T-cell (primary cell): ENCODE measurements around the gene AGBL3. TPM values are rescaled to one million over a fixed set of nuclear protein-coding genes. Genes with fewer than 3 reads are reported as not detected.
A peak's percentile ranks its signal among the peaks of the same experiment; 100 is the strongest.

Experiments
- ATAC-seq, 4 experiments: fragments of 200-7000 bp in 3 of 4; fragments of 150-1000 bp in 1 of 4; cut with Tn5 transposase; replicated peaks in 1 of 4; 1 replicate in 3 of 4; 2 replicates in 1 of 4; pipeline ENCODE4 v1.10.0; 2021; ENCODE audit warnings: moderate library complexity in 3 of 4, mild to moderate bottlenecking in 2 of 4, moderate number of reproducible peaks in 1 of 4
- CTCF ChIA-PET, 2 donors: fragments of 300-600 bp; sonication (Branson Sonifier 250); formaldehyde crosslinking; loops; one replicate each; lab custom pipeline; 2022; ENCODE audit warnings: antibody characterized with exemption in 2 of 2; lab: Charles Lee
- POLR2A ChIA-PET, 2 donors: fragments of 300-600 bp; sonication (Branson Sonifier 250); formaldehyde crosslinking; loops; one replicate each; lab custom pipeline; 2022; ENCODE audit warnings: antibody characterized with exemption in 2 of 2; lab: Charles Lee
- DNase-seq, 35 experiments: peaks; one replicate each; pipeline versions ENCODE4 v3.0.0 to v3.0.0-alpha.2; 2013 to 2023
- H3K27ac ChIP-seq: one replicate; pipeline ENCODE4 v1.5.1; 2013; ENCODE audit warnings: low read length
- H3K27me3 ChIP-seq, 2 experiments: replicated peaks in 1 of 2; 1 replicate in 1 of 2; 2 replicates in 1 of 2; pipeline versions ENCODE4 v1.6.1 to v1.7.0; 2013; ENCODE audit warnings: low read length in 1 of 2, mixed read lengths in 1 of 2; ENCODE audit not compliant: control insufficient read depth in 2 of 2, insufficient read depth in 2 of 2; ENCODE audit errors: extremely low read depth in 1 of 2
- H3K36me3 ChIP-seq, 2 donors: 1 replicate in 1 of 2; 2 replicates in 1 of 2; pipeline versions ENCODE4 v1.6.1 to v1.7.0; 2013; ENCODE audit warnings: low read length in 1 of 2; ENCODE audit not compliant: control insufficient read depth in 2 of 2, insufficient read depth in 1 of 2; ENCODE audit errors: extremely low read depth in 1 of 2
- H3K4me1 ChIP-seq, 2 experiments: 1 replicate in 1 of 2; 2 replicates in 1 of 2; pipeline versions ENCODE4 v1.6.1 to v1.7.0; 2013; ENCODE audit warnings: low read length in 2 of 2, mixed read lengths in 1 of 2; ENCODE audit not compliant: insufficient read depth in 2 of 2, control insufficient read depth in 1 of 2; ENCODE audit errors: extremely low read depth in 1 of 2
- H3K4me3 ChIP-seq, 2 donors: 1 replicate in 1 of 2; 2 replicates in 1 of 2; pipeline versions ENCODE4 v1.5.1 to v1.7.0; 2013; ENCODE audit warnings: mild to moderate bottlenecking in 2 of 2, low read length in 1 of 2, moderate library complexity in 1 of 2; ENCODE audit not compliant: control insufficient read depth in 1 of 2; ENCODE audit errors: extremely low read depth in 1 of 2
- H3K9me3 ChIP-seq: 2 replicates; pipeline ENCODE4 v1.7.0; 2013
- H3K27ac Mint-ChIP-seq, 2 donors: one replicate each; pipeline ENCODE4 v1.8.0; 2020 to 2021; ENCODE audit warnings: mild to moderate bottlenecking in 2 of 2, mixed read lengths in 2 of 2
- H3K27me3 Mint-ChIP-seq, 2 donors: one replicate each; pipeline ENCODE4 v1.8.0; 2021 to 2022; ENCODE audit warnings: mixed read lengths in 2 of 2
- H3K36me3 Mint-ChIP-seq: one replicate; pipeline ENCODE4 v1.8.0; 2021; ENCODE audit warnings: mixed read lengths
- H3K4me1 Mint-ChIP-seq, 3 donors: one replicate each; pipeline ENCODE4 v1.8.0; 2020 to 2022; ENCODE audit warnings: mixed read lengths in 3 of 3, mild to moderate bottlenecking in 1 of 3
- H3K4me3 Mint-ChIP-seq, 3 donors: one replicate each; pipeline ENCODE4 v1.8.0; 2020 to 2022; ENCODE audit warnings: mild to moderate bottlenecking in 3 of 3, mixed read lengths in 3 of 3, moderate library complexity in 3 of 3
- H3K9me3 Mint-ChIP-seq, 3 donors: one replicate each; pipeline ENCODE4 v1.8.0; 2020 to 2022; ENCODE audit warnings: mixed read lengths in 3 of 3
- WGBS: methylation state at CpG from one replicate; pipeline ENCODE4 v1.1.5; 2013; ENCODE audit warnings: missing lambda C conversion rate; ENCODE audit not compliant: insufficient coverage; 5-methylcytosine and 5-hydroxymethylcytosine counted together
- total RNA-seq, 35 experiments: library from RNA in 6 of 35; stranded (reverse) in 6 of 35; fragments of 120-200 nt in 1 of 35; gene quantifications; one replicate each; pipeline versions ENCODE4 v1.2.1 to v1.2.4 and lab custom pipeline; 2013 to 2026

The AGBL3 gene
- total RNA-seq, 5 donors from 2014 or later (not counting 1 experiment from before 2014, with no cell fraction given), result 2.5 to 6.7 (median 3.5) TPM

GRCh38 chr7:135154734-135155133 lies 168.4 kb downstream of the AGBL3 start:
- peaks cover 70 to 89% (median 89%) of the 10 kb centered on the region in 3 donors for H3K4me1 Mint-ChIP-seq
- H3K9me3 Mint-ChIP-seq, result peaks cover 24 to 39% (median 37%) of the 10 kb centered on the region in 3 donors
- peaks cover 75% of the 10 kb centered on the region for H3K36me3 Mint-ChIP-seq
- H3K27ac Mint-ChIP-seq, result no peak overlapping the region
- H3K36me3 ChIP-seq, result peaks cover 0 to 16% of the 10 kb centered on the region in 2 donors
- POLR2A ChIA-PET, result no interaction called here
- H3K4me3 Mint-ChIP-seq, result no peak overlapping the region
- no peak overlapping the region for H3K4me3 ChIP-seq
- no peak for ATAC-seq
- no peaks in the 10 kb centered on the region for H3K27me3 ChIP-seq
- no peak overlapping the region for H3K27ac ChIP-seq
- no peak for DNase-seq
- CTCF ChIA-PET, result no interaction called here
- no peaks in the 10 kb centered on the region for H3K27me3 Mint-ChIP-seq
- WGBS, result no CpG with 5 or more reads among the region's 1 CpG
- H3K9me3 ChIP-seq, result peaks cover 3% of the 10 kb centered on the region
- H3K4me1 ChIP-seq, result peaks cover 2 to 34% of the 10 kb centered on the region in 2 experiments

- no peak overlapping the region for H3K4me3 ChIP-seq
- Mint-ChIP-seq H3K9me3 (peaks cover 24 to 39% (median 37%) of the 10 kb centered on the region in 3 donors), H3K4me3 (peak overlapping the region in 1 of 3 donors; percentile 10), H3K27me3 (no peaks in the 10 kb centered on the region), H3K4me1 (peaks cover 72 to 89% (median 89%) of the 10 kb centered on the region in 3 donors), H3K36me3 (peaks cover 84% of the 10 kb centered on the region), H3K27ac (no peak overlapping the region)
- peaks cover 3% of the 10 kb centered on the region for H3K9me3 ChIP-seq
- H3K27me3 ChIP-seq, result no peaks in the 10 kb centered on the region
- ATAC-seq (no peak), DNase-seq (no peak)
- ChIA-PET CTCF (interaction anchor here in 1 of 2 donors (1.2 to 1.3 kb wide), 2 partner anchors 13 to 170 kb away, joined by 3 to 5 read pairs; partner anchors contain the start of gene AGBL3), POLR2A (no interaction called here)
- no CpG with 5 or more reads among the region's 1 CpG for WGBS
- peaks cover 2 to 34% of the 10 kb centered on the region in 2 experiments for H3K4me1 ChIP-seq
- H3K36me3 ChIP-seq, result peaks cover 0 to 16% of the 10 kb centered on the region in 2 donors
- no peak overlapping the region for H3K27ac ChIP-seq
Observed at GRCh38 chr7:135156290-135156689, 170.0 kb downstream of the AGBL3 start.

GRCh38 chr7:135158141-135158655 lies 171.9 kb downstream of the AGBL3 start:
- Mint-ChIP-seq H3K4me3 (no peak overlapping the region), H3K9me3 (peaks cover 28 to 42% (median 39%) of the 10 kb centered on the region in 3 donors), H3K4me1 (peaks cover 71 to 90% (median 83%) of the 10 kb centered on the region in 3 donors), H3K27me3 (no peaks in the 10 kb centered on the region), H3K36me3 (peaks cover 83% of the 10 kb centered on the region), H3K27ac (peak overlapping the region; percentile 61 to 68)
- ChIA-PET CTCF (interaction anchor here (0.6 to 1.4 kb wide), 3 partner anchors 13 to 402 kb away, joined by 3 to 5 read pairs (median 3); partner anchors contain the start of gene AGBL3 (in 1 of the 2)), POLR2A (no interaction called here)
- H3K27me3 ChIP-seq, result no peaks in the 10 kb centered on the region
- H3K4me3 ChIP-seq, result no peak overlapping the region
- peaks cover 2 to 32% of the 10 kb centered on the region in 2 experiments for H3K4me1 ChIP-seq
- H3K36me3 ChIP-seq, result peaks cover 0 to 10% of the 10 kb centered on the region in 2 donors
- WGBS, result no CpG with 5 or more reads among the region's 1 CpG
- no peak for DNase-seq
- no peak overlapping the region for H3K27ac ChIP-seq
- H3K9me3 ChIP-seq, result peaks cover 3% of the 10 kb centered on the region
- no peak for ATAC-seq

- peaks cover 24 to 38% (median 34%) of the 10 kb centered on the region in 3 donors for H3K9me3 Mint-ChIP-seq
- ATAC-seq (no peak), DNase-seq (no peak)
- Histone ChIP-seq H3K4me1 (peaks cover 2 to 32% of the 10 kb centered on the region in 2 experiments), H3K27ac (no peak overlapping the region), H3K4me3 (no peak overlapping the region), H3K27me3 (no peaks in the 10 kb centered on the region), H3K36me3 (peaks cover 3 to 12% of the 10 kb centered on the region in 2 donors), H3K9me3 (peaks cover 3% of the 10 kb centered on the region)
- H3K4me1 Mint-ChIP-seq, result peaks cover 67 to 86% (median 78%) of the 10 kb centered on the region in 3 donors
- H3K27ac Mint-ChIP-seq, result peak overlapping the region; percentile 68 to 93
- H3K4me3 Mint-ChIP-seq, result peak overlapping the region in 1 of 3 donors; percentile 0
- H3K27me3 Mint-ChIP-seq, result no peaks in the 10 kb centered on the region
- ChIA-PET POLR2A (no interaction called here), CTCF (interaction anchor here in 1 of 2 donors (1.4 kb wide), 1 partner anchor 172 kb away, joined by 5 read pairs; the partner anchor contains the start of gene AGBL3)
- peaks cover 79% of the 10 kb centered on the region for H3K36me3 Mint-ChIP-seq
- WGBS, result 100% methylated on average over 3 of the region's 6 CpGs
Observed at GRCh38 chr7:135158874-135159273, 172.6 kb downstream of the AGBL3 start.

GRCh38 chr7:135159359-135160085 lies 173.2 kb downstream of the AGBL3 start:
- CTCF ChIA-PET, result no interaction called here
- H3K4me3 Mint-ChIP-seq, result peak overlapping the region; percentile 0 to 29 (median 24)
- ATAC-seq, result peak in 1 of 4 experiments; percentile 7
- POLR2A ChIA-PET, result interaction anchor here in 1 of 2 donors (0.7 kb wide), 1 partner anchor 22 kb away, joined by 3 read pairs; no protein-coding TSS in a partner anchor
- H3K27ac Mint-ChIP-seq, result peak overlapping the region; percentile 68 to 93
- peaks cover 3% of the 10 kb centered on the region for H3K9me3 ChIP-seq
- H3K27me3 Mint-ChIP-seq, result no peaks in the 10 kb centered on the region
- no peak for DNase-seq
- peaks cover 2 to 32% of the 10 kb centered on the region in 2 experiments for H3K4me1 ChIP-seq
- peaks cover 61 to 85% (median 74%) of the 10 kb centered on the region in 3 donors for H3K4me1 Mint-ChIP-seq
- no peaks in the 10 kb centered on the region for H3K27me3 ChIP-seq
- H3K27ac ChIP-seq, result no peak overlapping the region
- H3K9me3 Mint-ChIP-seq, result peaks cover 19 to 31% (median 27%) of the 10 kb centered on the region in 3 donors
- H3K36me3 ChIP-seq, result peaks cover 3 to 15% of the 10 kb centered on the region in 2 donors
- WGBS, result no CpG with 5 or more reads among the region's 2 CpGs
- H3K4me3 ChIP-seq, result no peak overlapping the region
- H3K36me3 Mint-ChIP-seq, result peaks cover 77% of the 10 kb centered on the region
